ENCODE measurements around the gene MAPKAP1.

Gene MAPKAP1

GRCh38 chr9:125541840-125542243, 165.2 kb downstream of the MAPKAP1 start:
- DNase-seq (ENCODE audit: low read depth, low spot score), result no peak
- CTCF ChIA-PET, result interaction anchor here (0.9 to 3.3 kb wide), 3 partner anchors 16 to 688 kb away, joined by 3 to 20 read pairs (median 4); no protein-coding TSS in a partner anchor
- POLR2A ChIA-PET, result no interaction called here

GRCh38 chr9:125540497-125540896, 166.5 kb downstream of the MAPKAP1 start:
- POLR2A ChIA-PET, result no interaction called here

More at GRCh38 chr9:125541840-125542243, 165.2 kb downstream of the MAPKAP1 start:
- TF ChIP-seq CTCF (IDR thresholded peaks at IDR 0.05; ENCODE audit: insufficient read depth, low read length, missing control alignments), result no peak
- no peak overlapping the region for H3K4me3 ChIP-seq (ENCODE audit: low read depth, low read length)

GRCh38 chr9:125538092-125538473, 168.9 kb downstream of the MAPKAP1 start:
- no peak overlapping the region for H3K4me3 ChIP-seq (ENCODE audit: low read depth, low read length)
- TF ChIP-seq CTCF (IDR thresholded peaks at IDR 0.05; ENCODE audit: insufficient read depth, low read length, missing control alignments), result no peak
- peak; percentile 68 for DNase-seq (ENCODE audit: low read depth, low spot score)
- ChIA-PET CTCF (interaction anchor here (1.0 to 1.4 kb wide), 2 partner anchors 8 to 20 kb away, joined by 3 to 4 read pairs; no protein-coding TSS in a partner anchor), POLR2A (interaction anchor here (0.6 kb wide), 1 partner anchor 20 kb away, joined by 3 read pairs; no protein-coding TSS in a partner anchor)

More at GRCh38 chr9:125540497-125540896, 166.5 kb downstream of the MAPKAP1 start:
- no peak overlapping the region for H3K4me3 ChIP-seq (ENCODE audit: low read depth, low read length)
- CTCF ChIA-PET, result interaction anchor here (0.9 to 3.3 kb wide), 3 partner anchors 11 to 133 kb away, joined by 3 to 20 read pairs (median 4); no protein-coding TSS in a partner anchor
- DNase-seq (ENCODE audit: low read depth, low spot score), result no peak
- no peak for TF ChIP-seq CTCF (IDR thresholded peaks at IDR 0.05; ENCODE audit: insufficient read depth, low read length, missing control alignments)

- TF ChIP-seq CTCF (IDR thresholded peaks at IDR 0.05; ENCODE audit: insufficient read depth, low read length, missing control alignments), result no peak
- DNase-seq (ENCODE audit: low read depth, low spot score), result no peak
- CTCF ChIA-PET, result interaction anchor here (1.2 kb wide), 1 partner anchor 21 kb away, joined by 5 read pairs; no protein-coding TSS in a partner anchor
- POLR2A ChIA-PET, result no interaction called here
- H3K4me3 ChIP-seq (ENCODE audit: low read depth, low read length), result no peak overlapping the region
Observed at GRCh38 chr9:125537442-125538091, 169.4 kb downstream of the MAPKAP1 start.

- ChIA-PET POLR2A (no interaction called here), CTCF (interaction anchor here (1.2 kb wide), 1 partner anchor 22 kb away, joined by 5 read pairs; no protein-coding TSS in a partner anchor)
- TF ChIP-seq CTCF (IDR thresholded peaks at IDR 0.05; ENCODE audit: insufficient read depth, low read length, missing control alignments), result no peak
- DNase-seq (ENCODE audit: low read depth, low spot score), result no peak
- H3K4me3 ChIP-seq (ENCODE audit: low read depth, low read length), result no peak overlapping the region
Observed at GRCh38 chr9:125536776-125537175, 170.2 kb downstream of the MAPKAP1 start.

GRCh38 chr9:125536167-125536772, 170.7 kb downstream of the MAPKAP1 start:
- no peak overlapping the region for H3K4me3 ChIP-seq (ENCODE audit: low read depth, low read length)
- CTCF ChIA-PET, result interaction anchor here (1.2 to 2.5 kb wide), 5 partner anchors 8 to 23 kb away, joined by 3 to 15 read pairs (median 6); no protein-coding TSS in a partner anchor
- no peak for DNase-seq (ENCODE audit: low read depth, low spot score)
- no peak for TF ChIP-seq CTCF (IDR thresholded peaks at IDR 0.05; ENCODE audit: insufficient read depth, low read length, missing control alignments)
- POLR2A ChIA-PET, result no interaction called here

Data from AG04449 (cell line).